Naive B cell (primary cell): ENCODE data around the gene SLFN14. TPM values are rescaled to one million over a fixed set of nuclear protein-coding genes. Genes with fewer than 3 reads are reported as not detected.
A peak's percentile ranks its signal among the peaks of the same experiment; 100 is the strongest.
"Not testable (repeated sequence)": the region's sequence is repeated elsewhere in the genome, so short reads cannot be mapped to it uniquely, and the experiment has no call there.

Experiments used
- ATAC-seq, 2 donors: fragments of 150-1000 bp; cut with Tn5 transposase; 2 replicates each; pipeline ENCODE4 v1.10.0; 2021; ENCODE audit warnings: low read depth in 2 of 2, mild to moderate bottlenecking in 2 of 2, moderate library complexity in 2 of 2
- DNase-seq: peaks from one replicate; pipeline ENCODE4 v3.0.0; 2022
- H3K27ac Mint-ChIP-seq, 6 donors: one replicate each; pipeline ENCODE4 v1.8.0; 2020 to 2022; ENCODE audit warnings: mild to moderate bottlenecking in 6 of 6, mixed read lengths in 6 of 6, moderate library complexity in 5 of 6, inconsistent platforms in 2 of 6
- H3K27me3 Mint-ChIP-seq, 3 donors: one replicate each; pipeline ENCODE4 v1.8.0; 2021 to 2022; ENCODE audit warnings: mixed read lengths in 3 of 3, mild to moderate bottlenecking in 1 of 3
- H3K36me3 Mint-ChIP-seq, 2 donors: one replicate each; pipeline ENCODE4 v1.8.0; 2020 to 2022; ENCODE audit warnings: mixed read lengths in 2 of 2, inconsistent platforms in 1 of 2, mild to moderate bottlenecking in 1 of 2
- H3K4me1 Mint-ChIP-seq, 3 donors: one replicate each; pipeline ENCODE4 v1.8.0; 2020 to 2022; ENCODE audit warnings: mixed read lengths in 3 of 3, inconsistent platforms in 1 of 3, mild to moderate bottlenecking in 1 of 3, moderate library complexity in 1 of 3
- H3K4me3 Mint-ChIP-seq, 8 donors: one replicate each; pipeline ENCODE4 v1.8.0; 2020 to 2022; ENCODE audit warnings: mild to moderate bottlenecking in 8 of 8, mixed read lengths in 8 of 8, moderate library complexity in 8 of 8, inconsistent platforms in 2 of 8
- H3K9me3 Mint-ChIP-seq, 7 donors: one replicate each; pipeline ENCODE4 v1.8.0; 2020 to 2022; ENCODE audit warnings: mixed read lengths in 7 of 7, mild to moderate bottlenecking in 5 of 7, inconsistent platforms in 2 of 7, moderate library complexity in 1 of 7
- polyA plus RNA-seq, 6 donors: library from polyadenylated mRNA; unstranded; fragments of 300-500 nt; fragmentation: Illumina TruSeq; gene quantifications; one replicate each; pipeline ENCODE4 v1.2.3, GENCODE V29; 2021; ENCODE audit warnings: low read depth in 6 of 6

Gene SLFN14
- polyA plus RNA-seq, 6 donors from 2014 or later, result 0.09 to 0.36 TPM; not detected in 4

DNA sequence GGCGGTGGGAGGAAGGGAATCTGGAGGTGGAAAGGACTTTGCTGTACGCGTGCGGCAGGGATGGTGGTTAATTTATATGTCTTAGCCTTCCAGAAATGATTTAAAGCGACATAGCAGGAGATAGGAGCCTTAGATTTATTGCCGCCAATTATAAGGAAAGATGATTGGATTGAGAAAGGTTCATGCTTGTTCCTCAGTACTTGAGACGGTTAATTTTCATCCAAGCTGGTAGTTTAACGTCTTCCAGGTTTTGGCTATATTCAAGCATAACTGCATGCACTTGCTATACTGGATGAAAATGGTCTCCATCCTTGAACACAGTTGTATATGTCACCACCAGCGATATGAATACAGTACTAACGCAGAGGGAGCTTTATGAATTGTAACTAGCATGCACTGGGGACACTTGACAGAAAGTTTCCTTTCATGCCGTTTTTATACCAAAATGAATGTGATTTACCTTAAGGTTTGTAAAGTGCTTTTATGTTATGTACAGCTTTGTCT lies 18.4 kb upstream of the SLFN14 start:
- H3K36me3 Mint-ChIP-seq, result no peaks in the 10 kb centered on the region
- DNase-seq (no peak), ATAC-seq (no peak)
- H3K4me3 Mint-ChIP-seq, result peak overlapping the region; percentile 94 to 100 (median 98)
- peaks cover 15 to 27% (median 16%) of the 10 kb centered on the region in 3 donors for H3K4me1 Mint-ChIP-seq
- no peaks in the 10 kb centered on the region for H3K9me3 Mint-ChIP-seq
- H3K27me3 Mint-ChIP-seq, result peaks cover 0 to 6% (median 1%) of the 10 kb centered on the region in 3 donors
- peak overlapping the region; percentile 95 to 99 (median 98) for H3K27ac Mint-ChIP-seq

DNA sequence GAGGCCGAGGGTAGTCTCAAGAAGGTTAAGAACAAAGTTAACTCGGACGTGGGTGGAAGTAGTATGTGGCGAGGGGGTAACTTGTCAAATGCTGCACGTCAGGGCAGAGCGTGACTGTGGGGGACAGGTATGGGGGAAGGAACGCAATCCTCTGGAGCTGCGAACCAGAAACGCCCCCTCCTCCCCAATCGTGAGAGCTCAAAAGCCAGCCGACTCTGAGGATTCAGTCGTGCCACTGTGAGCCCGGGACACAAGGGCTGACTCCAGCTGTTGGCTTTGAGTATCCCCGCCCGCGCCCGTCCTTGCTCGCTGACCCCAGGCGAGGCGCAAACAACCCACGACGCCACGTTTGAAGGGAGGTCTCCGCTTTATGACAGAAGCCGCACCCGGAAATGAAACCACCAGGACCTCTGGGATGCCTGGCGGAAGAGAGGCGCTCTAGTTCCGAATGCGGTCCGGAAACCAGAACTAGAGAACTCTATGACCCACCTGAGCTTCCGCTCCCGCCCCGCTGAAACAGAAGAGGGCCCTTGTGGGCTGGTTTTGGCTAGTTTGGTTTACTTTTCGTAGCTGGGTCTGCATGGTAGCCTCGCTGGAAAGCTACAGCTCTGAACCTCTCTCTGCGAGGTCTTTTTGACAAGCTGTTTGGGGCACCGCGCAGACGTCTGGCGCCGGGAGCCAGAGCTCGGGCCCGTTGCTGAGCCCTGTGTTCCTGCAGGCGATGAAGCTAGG lies 17.7 kb upstream of the SLFN14 start, which contains the start of gene PEX12:
Gene PEX12 (minus strand): TSS at position 375 of the 732 bp plus-strand sequence. CDS start 550 bp downstream, outside the sequence.
- DNase-seq (peak; percentile 86), ATAC-seq (peak; percentile 98)
- Mint-ChIP-seq H3K9me3 (no peaks in the 10 kb centered on the region), H3K36me3 (no peaks in the 10 kb centered on the region), H3K27ac (peak within 1 kb of the TSS; percentile 95 to 99 (median 98)), H3K4me1 (peaks cover 15 to 32% (median 16%) of the 10 kb centered on the region in 3 donors), H3K4me3 (peak within 1 kb of the TSS; percentile 94 to 100 (median 98)), H3K27me3 (peaks cover 0 to 2% (median 0%) of the 10 kb centered on the region in 3 donors)

DNA sequence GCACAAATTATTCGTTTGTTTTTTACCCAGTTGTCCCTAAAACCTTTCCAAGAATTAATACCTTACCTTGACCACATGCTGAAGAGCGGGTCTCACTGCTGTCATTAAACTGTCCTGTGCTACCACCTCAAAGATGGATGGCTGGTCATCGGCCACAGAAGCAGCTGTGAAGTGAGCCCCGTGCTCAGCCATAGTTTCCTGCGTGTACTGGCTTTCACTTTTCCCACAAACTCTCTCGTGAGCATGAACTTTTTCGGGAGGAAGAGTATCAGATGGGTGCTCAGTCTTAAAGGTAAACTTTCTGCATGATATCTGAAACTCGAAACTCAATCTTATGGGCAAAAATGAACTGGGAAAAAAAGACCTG lies 17.2 kb upstream of the SLFN14 start:
- H3K36me3 Mint-ChIP-seq, result no peaks in the 10 kb centered on the region

DNA sequence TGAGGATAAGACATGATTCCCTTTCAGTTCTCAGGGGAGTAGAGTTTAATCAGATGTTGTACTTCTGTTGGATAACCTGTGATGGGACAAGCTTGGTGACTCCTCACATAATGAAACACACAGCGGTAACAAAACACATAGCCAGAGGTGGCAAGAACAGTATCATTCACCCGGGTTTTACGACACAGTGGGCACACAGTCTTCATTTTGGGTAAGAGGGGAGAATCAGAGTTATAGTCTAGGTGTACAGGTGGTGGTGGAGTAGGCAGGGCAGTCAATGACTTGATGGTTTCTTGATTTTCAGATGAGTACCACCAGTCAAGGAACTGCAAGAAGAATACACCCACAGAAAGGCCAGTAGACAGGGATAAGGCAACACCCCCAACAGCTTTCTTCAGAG lies 15.1 kb upstream of the SLFN14 start:
- no peaks in the 10 kb centered on the region for H3K27me3 Mint-ChIP-seq
- H3K9me3 Mint-ChIP-seq, result no peaks in the 10 kb centered on the region
- no peak for DNase-seq
- H3K36me3 Mint-ChIP-seq, result no peaks in the 10 kb centered on the region
- H3K27ac Mint-ChIP-seq, result peak overlapping the region in 2 of 6 donors; percentile 41 to 73
- H3K4me3 Mint-ChIP-seq, result peak overlapping the region in 5 of 8 donors; percentile 3 to 94 (median 35)
- ATAC-seq, result no peak
- peaks cover 16 to 38% (median 16%) of the 10 kb centered on the region in 3 donors for H3K4me1 Mint-ChIP-seq

More for the DNA sequence above, 17.2 kb upstream of the SLFN14 start:
- Mint-ChIP-seq H3K4me3 (peak overlapping the region; percentile 94 to 100 (median 98)), H3K4me1 (peaks cover 15 to 32% (median 16%) of the 10 kb centered on the region in 3 donors), H3K27me3 (no peaks in the 10 kb centered on the region), H3K9me3 (no peaks in the 10 kb centered on the region), H3K27ac (peak overlapping the region; percentile 95 to 99 (median 98))
- no peak for ATAC-seq
- no peak for DNase-seq

DNA sequence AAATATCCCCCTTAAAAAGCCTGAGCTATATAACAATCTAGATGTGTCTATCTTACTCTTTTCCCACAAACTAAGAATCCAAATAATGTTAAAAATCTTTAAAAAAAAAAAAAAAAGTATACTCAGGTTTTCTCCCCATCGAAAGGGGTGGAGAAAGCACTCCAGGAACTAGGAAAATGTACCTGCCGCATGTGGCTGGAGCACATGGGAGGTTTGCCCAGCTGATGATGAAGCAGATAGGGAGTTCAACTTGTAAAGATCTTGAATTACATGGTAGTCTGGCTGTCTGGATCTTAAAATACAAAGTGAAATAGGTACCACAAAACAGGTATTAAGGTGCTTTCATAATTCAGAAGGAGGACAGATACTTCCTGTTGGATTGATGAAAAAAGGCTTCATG lies 8.8 kb upstream of the SLFN14 start:
- Mint-ChIP-seq H3K27me3 (no peaks in the 10 kb centered on the region), H3K9me3 (no peaks in the 10 kb centered on the region), H3K27ac (peak overlapping the region in 2 of 6 donors; percentile 0 to 27), H3K4me3 (peak overlapping the region; percentile 56 to 99 (median 94)), H3K36me3 (no peaks in the 10 kb centered on the region), H3K4me1 (peaks cover 17 to 44% (median 32%) of the 10 kb centered on the region in 3 donors)
- DNase-seq (no peak), ATAC-seq (no peak)

DNA sequence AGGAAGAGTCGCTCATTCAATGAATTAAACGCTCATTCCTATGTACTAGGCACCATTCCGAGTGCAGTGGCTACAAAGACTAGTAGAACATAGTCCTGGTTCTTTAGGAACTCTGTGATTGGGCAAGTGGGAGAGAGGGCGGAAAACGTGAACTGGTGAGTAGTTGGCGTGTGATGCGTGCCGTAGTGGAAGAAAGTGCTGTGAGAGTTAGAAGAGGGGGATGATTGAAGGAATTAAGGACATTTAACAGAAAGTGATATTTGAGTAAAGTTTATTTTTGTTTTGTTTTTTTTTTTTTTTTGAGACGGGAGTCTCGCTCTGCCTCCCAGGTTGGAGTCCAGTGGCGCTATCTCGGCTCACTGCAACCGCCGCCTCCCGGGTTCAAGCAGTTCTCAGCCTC lies 7.9 kb upstream of the SLFN14 start:
- H3K27me3 Mint-ChIP-seq, result peaks cover 0 to 4% (median 3%) of the 10 kb centered on the region in 3 donors
- no peaks in the 10 kb centered on the region for H3K9me3 Mint-ChIP-seq
- ATAC-seq (no peak), DNase-seq (no peak)
- no peaks in the 10 kb centered on the region for H3K36me3 Mint-ChIP-seq
- H3K4me3 Mint-ChIP-seq, result peak overlapping the region; percentile 90 to 99 (median 97)
- peaks cover 17 to 40% (median 32%) of the 10 kb centered on the region in 3 donors for H3K4me1 Mint-ChIP-seq
- H3K27ac Mint-ChIP-seq, result peak overlapping the region in 5 of 6 donors; percentile 87 to 97 (median 94)

- Mint-ChIP-seq H3K27ac (peak overlapping the region in 2 of 6 donors; percentile 21 to 49), H3K36me3 (no peaks in the 10 kb centered on the region), H3K27me3 (peaks cover 0 to 8% (median 5%) of the 10 kb centered on the region in 3 donors), H3K4me3 (peak overlapping the region; percentile 53 to 99 (median 96)), H3K4me1 (peaks cover 17 to 35% (median 32%) of the 10 kb centered on the region in 3 donors), H3K9me3 (no peaks in the 10 kb centered on the region)
- ATAC-seq (no peak), DNase-seq (no peak)
Measured at GRCh38 chr17:35566968-35567367, 6.3 kb upstream of the SLFN14 start.

GRCh38 chr17:35563181-35563580 lies 2.6 kb upstream of the SLFN14 start:
- not testable (repeated sequence) for DNase-seq, H3K4me1 Mint-ChIP-seq, H3K36me3 Mint-ChIP-seq, H3K9me3 Mint-ChIP-seq, H3K4me3 Mint-ChIP-seq, ATAC-seq, H3K27ac Mint-ChIP-seq
- H3K27me3 Mint-ChIP-seq, result peaks cover 12 to 25% (median 13%) of the 10 kb centered on the region in 3 donors

DNA sequence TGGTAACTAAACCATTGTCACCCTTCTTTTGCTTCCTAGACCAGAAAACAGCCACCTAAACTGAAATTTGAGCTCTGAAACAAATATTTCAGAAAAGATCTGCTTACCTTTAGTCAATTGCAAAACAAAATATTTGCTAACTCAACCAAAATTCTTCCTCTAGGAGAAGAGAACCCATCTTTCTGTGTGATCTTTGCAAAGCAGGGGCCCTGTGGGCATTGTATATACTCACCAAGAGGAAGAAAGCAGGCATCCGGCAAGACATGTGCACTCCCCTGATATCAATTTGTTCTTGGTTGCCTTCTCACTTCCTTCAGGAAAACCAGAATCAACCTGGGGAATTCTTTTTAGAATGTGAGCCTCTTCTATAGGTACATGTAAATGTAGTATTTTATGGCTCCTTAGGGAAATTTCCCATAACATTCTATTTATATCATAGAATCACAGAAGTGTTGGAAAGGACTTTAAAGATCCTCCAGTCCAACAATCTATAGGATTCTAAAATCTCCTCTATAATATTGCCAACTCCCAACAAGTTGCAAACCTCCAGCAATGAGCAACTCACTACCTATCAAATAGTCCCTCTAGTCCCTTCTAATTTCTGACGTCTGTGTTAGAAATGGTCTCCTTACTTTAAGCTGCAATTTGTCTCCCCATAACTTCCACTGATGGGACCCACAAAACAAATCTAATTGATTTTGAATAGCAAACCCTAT lies 966 bp downstream of the SLFN14 start:
- no peaks in the 10 kb centered on the region for H3K36me3 Mint-ChIP-seq
- no peak overlapping the region for H3K27ac Mint-ChIP-seq
- H3K9me3 Mint-ChIP-seq, result no peaks in the 10 kb centered on the region
- H3K4me3 Mint-ChIP-seq, result no peak overlapping the region
- H3K4me1 Mint-ChIP-seq, result no peaks in the 10 kb centered on the region
- ATAC-seq (no peak), DNase-seq (no peak)
- H3K27me3 Mint-ChIP-seq, result peaks cover 24 to 32% (median 26%) of the 10 kb centered on the region in 3 donors

- no peaks in the 10 kb centered on the region for H3K4me1 Mint-ChIP-seq
- no peak for DNase-seq
- H3K9me3 Mint-ChIP-seq, result no peaks in the 10 kb centered on the region
- no peak overlapping the region for H3K27ac Mint-ChIP-seq
- no peak for ATAC-seq
- H3K27me3 Mint-ChIP-seq, result peaks cover 24 to 29% (median 25%) of the 10 kb centered on the region in 3 donors
- no peaks in the 10 kb centered on the region for H3K36me3 Mint-ChIP-seq
- H3K4me3 Mint-ChIP-seq, result no peak overlapping the region
Measured at GRCh38 chr17:35557353-35557752, 3.3 kb downstream of the SLFN14 start.

DNA sequence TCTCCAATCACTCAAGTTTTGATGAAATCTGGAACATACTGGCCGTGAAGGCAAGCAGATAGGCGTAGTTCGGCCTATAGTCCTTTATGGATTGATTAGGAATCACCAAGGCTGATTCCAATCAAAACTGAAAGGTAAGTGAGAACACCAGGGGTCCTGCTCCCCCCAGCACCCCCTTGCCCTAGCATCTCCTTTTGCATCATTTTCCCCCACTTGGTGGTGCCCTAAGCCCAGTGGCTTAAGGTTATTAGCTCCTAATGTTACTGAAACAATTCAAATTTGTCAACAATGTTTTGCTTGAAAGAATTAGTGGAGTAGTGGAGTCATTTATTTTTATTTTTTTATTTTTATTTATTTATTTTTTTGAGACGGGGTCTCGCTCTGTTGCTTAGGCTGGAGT lies 4.9 kb downstream of the SLFN14 start:
- no peaks in the 10 kb centered on the region for H3K4me1 Mint-ChIP-seq
- no peak overlapping the region for H3K27ac Mint-ChIP-seq
- H3K36me3 Mint-ChIP-seq, result no peaks in the 10 kb centered on the region
- DNase-seq, result no peak
- no peak for ATAC-seq
- H3K27me3 Mint-ChIP-seq, result peaks cover 24 to 30% (median 25%) of the 10 kb centered on the region in 3 donors
- no peak overlapping the region for H3K4me3 Mint-ChIP-seq
- no peaks in the 10 kb centered on the region for H3K9me3 Mint-ChIP-seq

DNA sequence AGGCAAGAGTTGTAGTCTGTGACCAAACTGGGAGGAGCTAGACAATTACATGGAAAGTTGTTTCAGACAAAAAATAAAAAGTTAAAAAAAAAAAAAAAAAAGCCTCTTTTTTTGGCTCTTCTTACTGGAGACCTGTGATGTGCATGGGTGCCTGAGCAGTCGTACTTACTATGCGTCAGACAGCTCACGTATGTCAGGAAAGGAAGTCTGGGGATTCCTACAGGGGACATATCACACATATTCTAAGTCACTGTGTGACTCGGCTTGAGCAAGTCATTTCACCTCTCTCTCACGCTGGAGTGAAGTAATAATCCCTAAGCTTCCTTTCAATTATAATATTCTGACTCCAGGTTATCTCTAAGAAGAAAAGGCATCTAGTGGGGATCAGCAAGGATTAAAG lies 6.0 kb downstream of the SLFN14 start:
- Mint-ChIP-seq H3K9me3 (no peaks in the 10 kb centered on the region), H3K4me1 (no peaks in the 10 kb centered on the region), H3K4me3 (no peak overlapping the region), H3K36me3 (no peaks in the 10 kb centered on the region), H3K27ac (no peak overlapping the region), H3K27me3 (peaks cover 21 to 25% (median 24%) of the 10 kb centered on the region in 3 donors)
- DNase-seq, result no peak
- ATAC-seq, result no peak

- no peaks in the 10 kb centered on the region for H3K4me1 Mint-ChIP-seq
- H3K36me3 Mint-ChIP-seq, result no peaks in the 10 kb centered on the region
- ATAC-seq, result no peak
- H3K27ac Mint-ChIP-seq, result peak overlapping the region in 2 of 6 donors; percentile 36 to 37
- H3K27me3 Mint-ChIP-seq, result peaks cover 9 to 19% (median 19%) of the 10 kb centered on the region in 3 donors
- no peak overlapping the region for H3K4me3 Mint-ChIP-seq
- DNase-seq, result no peak
- no peaks in the 10 kb centered on the region for H3K9me3 Mint-ChIP-seq
Measured at GRCh38 chr17:35553310-35553709, 7.3 kb downstream of the SLFN14 start.
